ENCODE results near the gene ZNF565.
A peak's percentile ranks its signal among the peaks of the same experiment; 100 is the strongest.

The ZNF565 gene

DNA sequence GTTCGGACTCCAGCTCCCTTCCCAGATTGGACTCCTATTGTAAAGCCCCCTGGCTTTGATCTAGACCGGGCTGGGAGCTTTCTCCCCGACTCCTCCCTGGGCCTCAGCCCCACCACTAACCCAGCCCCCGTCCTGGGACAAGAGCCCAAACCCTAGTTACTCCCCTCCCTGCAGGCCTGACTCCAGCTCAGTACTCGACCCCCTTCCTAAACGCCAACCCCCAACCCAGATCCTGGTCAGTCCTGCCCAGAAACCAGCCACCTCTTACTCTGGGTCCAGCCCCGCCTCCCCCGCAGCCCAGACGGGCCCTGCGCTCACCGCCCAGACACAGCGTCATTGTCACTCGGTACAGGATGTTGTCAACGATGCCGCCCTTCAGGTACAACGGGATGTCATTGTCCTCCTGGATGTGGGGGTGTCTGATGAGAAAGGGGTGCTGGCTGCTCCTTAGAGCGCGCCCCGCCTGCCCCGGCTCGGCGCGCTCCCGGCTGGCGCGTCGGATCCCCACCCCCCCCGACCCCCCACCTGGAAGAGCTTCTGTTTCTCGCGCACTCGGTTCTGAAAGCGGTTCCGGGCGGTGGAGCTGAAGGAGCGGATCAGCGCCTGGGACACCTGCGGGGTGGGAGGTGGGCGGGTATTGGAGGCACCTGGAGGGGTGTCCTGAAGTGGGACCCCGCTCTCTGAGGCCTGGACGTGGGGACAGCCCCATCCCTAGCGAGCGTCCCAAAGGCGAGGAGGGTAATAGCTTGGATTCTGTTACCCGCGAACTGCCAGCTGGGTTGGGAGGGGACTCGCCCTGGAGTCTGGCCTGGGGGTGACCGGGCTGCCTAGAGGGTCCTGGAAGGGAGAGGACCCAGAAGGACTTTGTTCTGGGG, 63.1 kb downstream of the ZNF565 start:
- Mint-ChIP-seq H3K27me3 (no peaks in the 10 kb centered on the region), H3K4me1 (ENCODE audit: low read depth) (peaks cover 33% of the 10 kb centered on the region), H3K36me3 (ENCODE audit: low read depth) (peaks cover 63% of the 10 kb centered on the region), H3K27ac (no peak overlapping the region), H3K9me3 (no peaks in the 10 kb centered on the region), H3K4me3 (no peak overlapping the region)
- intact Hi-C loops (cut with micrococcal nuclease): no loop called here

DNA sequence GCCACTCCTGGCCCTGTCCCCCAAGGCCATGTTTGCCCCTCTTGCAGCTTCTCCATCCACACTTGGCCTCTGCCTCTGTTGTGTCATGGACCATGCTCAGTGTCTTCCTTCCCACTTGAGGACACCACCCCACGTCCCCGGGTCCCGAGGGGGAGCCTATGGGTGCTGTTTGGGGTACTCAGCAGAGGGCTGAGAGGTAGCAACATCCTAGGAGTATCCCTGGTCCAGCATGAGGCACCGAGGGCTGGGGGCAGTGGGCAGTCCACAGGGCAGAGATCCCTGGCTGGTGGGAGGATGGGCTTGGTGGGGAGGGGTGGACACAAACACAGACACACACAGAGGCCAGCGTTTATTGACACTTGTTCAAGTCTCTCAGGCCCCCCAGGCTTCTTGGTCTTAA, 63.9 kb downstream of the ZNF565 start:
- Mint-ChIP-seq H3K27ac (no peak overlapping the region), H3K36me3 (ENCODE audit: low read depth) (peaks cover 68% of the 10 kb centered on the region), H3K4me1 (ENCODE audit: low read depth) (peaks cover 36% of the 10 kb centered on the region), H3K4me3 (no peak overlapping the region), H3K9me3 (no peaks in the 10 kb centered on the region), H3K27me3 (no peaks in the 10 kb centered on the region)
- intact Hi-C loops (cut with micrococcal nuclease): no loop called here

- no peak overlapping the region for H3K27ac Mint-ChIP-seq
- intact Hi-C loops (cut with micrococcal nuclease): loop anchor here (10.0 kb wide), 1 partner anchor 65 kb away; the partner anchor contains the start of genes ZNF146 and ZNF565
- peaks cover 72% of the 10 kb centered on the region for H3K36me3 Mint-ChIP-seq (ENCODE audit: low read depth)
- H3K4me3 Mint-ChIP-seq: no peak overlapping the region
- peaks cover 36% of the 10 kb centered on the region for H3K4me1 Mint-ChIP-seq (ENCODE audit: low read depth)
- H3K9me3 Mint-ChIP-seq: no peaks in the 10 kb centered on the region
- H3K27me3 Mint-ChIP-seq: no peaks in the 10 kb centered on the region
Observed at GRCh38 chr19:36149673-36150406, 64.6 kb downstream of the ZNF565 start.

- Mint-ChIP-seq H3K36me3 (ENCODE audit: low read depth) (peaks cover 94% of the 10 kb centered on the region), H3K9me3 (no peaks in the 10 kb centered on the region), H3K4me3 (no peak overlapping the region), H3K27me3 (no peaks in the 10 kb centered on the region), H3K4me1 (ENCODE audit: low read depth) (peaks cover 38% of the 10 kb centered on the region), H3K27ac (no peak overlapping the region)
- intact Hi-C loops (cut with micrococcal nuclease): loop anchor here (10.0 kb wide), 1 partner anchor 70 kb away; the partner anchor contains the start of genes ZNF146 and ZNF565
Observed at GRCh38 chr19:36144624-36145023, 69.8 kb downstream of the ZNF565 start.

DNA sequence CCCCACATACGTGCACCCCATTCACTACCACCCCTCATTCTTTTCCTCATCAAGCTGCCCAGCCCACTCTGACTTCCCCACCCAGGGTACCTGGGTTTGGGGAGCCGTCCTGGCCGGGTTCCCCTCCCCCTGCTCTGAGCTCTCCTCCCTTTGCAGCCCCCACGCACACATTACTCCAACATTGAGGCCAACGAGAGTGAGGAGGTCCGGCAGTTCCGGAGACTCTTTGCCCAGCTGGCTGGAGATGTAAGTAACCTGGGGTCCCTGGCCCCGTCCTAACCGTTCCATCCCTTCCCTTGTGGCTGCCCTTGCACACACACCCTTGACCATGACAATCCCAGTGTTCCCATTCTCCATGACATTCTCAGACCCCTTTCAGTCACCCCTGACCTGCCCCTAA, 72.0 kb downstream of the ZNF565 start:
- H3K36me3 Mint-ChIP-seq (ENCODE audit: low read depth): peaks cover 76% of the 10 kb centered on the region
- no peak overlapping the region for H3K4me3 Mint-ChIP-seq
- H3K27ac Mint-ChIP-seq: peak overlapping the region; percentile 52
- peaks cover 27% of the 10 kb centered on the region for H3K4me1 Mint-ChIP-seq (ENCODE audit: low read depth)
- H3K9me3 Mint-ChIP-seq: no peaks in the 10 kb centered on the region
- H3K27me3 Mint-ChIP-seq: no peaks in the 10 kb centered on the region
- intact Hi-C loops (cut with micrococcal nuclease): loop anchor here (10.0 kb wide), 1 partner anchor 72 kb away; the partner anchor contains the start of genes ZNF146 and ZNF565

DNA sequence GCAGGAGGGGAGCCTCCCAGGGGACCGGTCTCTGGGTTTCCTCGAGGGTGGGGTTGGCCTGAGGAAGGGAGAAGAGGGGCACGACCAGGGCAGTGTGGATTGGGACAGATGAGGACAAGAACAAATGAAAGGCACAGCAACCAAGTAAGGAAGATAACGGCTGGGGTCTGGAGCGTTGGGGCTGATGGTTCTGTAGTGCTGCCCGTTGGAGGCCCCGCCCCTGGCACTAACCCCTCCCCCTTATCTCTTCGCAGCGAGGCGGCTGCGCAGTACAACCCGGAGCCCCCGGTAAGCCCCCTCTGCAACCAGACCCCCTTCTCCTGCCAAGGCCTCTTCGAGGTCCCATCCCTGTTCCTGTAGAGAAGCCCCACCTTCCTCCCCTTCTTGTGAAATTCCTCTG, 72.4 kb downstream of the ZNF565 start:
- Mint-ChIP-seq H3K36me3 (ENCODE audit: low read depth) (peaks cover 72% of the 10 kb centered on the region), H3K4me3 (no peak overlapping the region), H3K27ac (peak overlapping the region; percentile 94), H3K4me1 (ENCODE audit: low read depth) (peaks cover 32% of the 10 kb centered on the region), H3K27me3 (no peaks in the 10 kb centered on the region), H3K9me3 (no peaks in the 10 kb centered on the region)
- intact Hi-C loops (cut with micrococcal nuclease): loop anchor here (10.0 kb wide), 1 partner anchor 73 kb away; the partner anchor contains the start of genes ZNF146 and ZNF565

DNA sequence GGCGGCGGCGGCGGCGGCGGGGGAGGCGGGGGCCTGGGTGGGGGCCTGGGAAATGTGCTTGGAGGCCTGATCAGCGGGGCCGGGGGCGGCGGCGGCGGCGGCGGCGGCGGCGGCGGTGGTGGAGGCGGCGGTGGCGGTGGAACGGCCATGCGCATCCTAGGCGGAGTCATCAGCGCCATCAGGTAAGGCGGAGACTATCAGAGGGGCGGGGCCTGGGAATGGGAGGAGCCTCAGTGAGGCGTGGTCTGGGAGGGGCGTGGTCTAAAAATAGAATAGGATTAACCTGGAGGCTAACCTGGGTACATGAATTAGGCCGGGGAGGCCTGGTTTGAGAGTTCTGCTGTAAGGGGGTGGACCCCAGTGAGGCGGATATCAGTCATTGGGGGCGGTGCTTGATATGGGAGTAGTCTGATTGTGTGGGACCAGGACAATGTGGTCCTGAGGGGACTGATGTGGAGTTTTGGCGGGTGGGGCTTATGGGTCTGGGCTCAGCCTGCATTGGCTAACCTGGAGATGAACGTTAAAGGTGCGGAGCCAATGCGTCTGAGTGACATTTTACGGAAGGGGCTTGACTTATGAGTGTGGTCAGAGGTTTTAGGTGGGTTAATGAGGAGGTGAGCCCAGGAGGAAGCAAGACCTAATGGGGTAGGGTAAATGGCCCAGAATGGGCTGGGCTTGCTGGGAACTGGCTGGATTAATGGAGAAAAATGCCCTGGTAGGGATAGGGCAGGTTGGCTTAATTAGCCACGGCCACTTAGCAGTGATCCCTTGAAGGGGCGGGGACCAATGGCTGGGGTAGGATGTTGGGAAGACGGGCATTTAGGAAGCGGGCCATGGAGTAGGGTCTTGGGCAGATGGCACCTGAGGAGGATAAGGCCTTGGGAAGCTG, 73.2 kb downstream of the ZNF565 start:
- intact Hi-C loops (cut with micrococcal nuclease): loop anchor here (10.0 kb wide), 1 partner anchor 74 kb away; the partner anchor contains the start of genes ZNF146 and ZNF565
- Mint-ChIP-seq H3K27ac (peak overlapping the region; percentile 94), H3K4me3 (peak overlapping the region; percentile 98), H3K9me3 (no peaks in the 10 kb centered on the region), H3K4me1 (ENCODE audit: low read depth) (peaks cover 36% of the 10 kb centered on the region), H3K27me3 (no peaks in the 10 kb centered on the region), H3K36me3 (ENCODE audit: low read depth) (peaks cover 64% of the 10 kb centered on the region)

DNA sequence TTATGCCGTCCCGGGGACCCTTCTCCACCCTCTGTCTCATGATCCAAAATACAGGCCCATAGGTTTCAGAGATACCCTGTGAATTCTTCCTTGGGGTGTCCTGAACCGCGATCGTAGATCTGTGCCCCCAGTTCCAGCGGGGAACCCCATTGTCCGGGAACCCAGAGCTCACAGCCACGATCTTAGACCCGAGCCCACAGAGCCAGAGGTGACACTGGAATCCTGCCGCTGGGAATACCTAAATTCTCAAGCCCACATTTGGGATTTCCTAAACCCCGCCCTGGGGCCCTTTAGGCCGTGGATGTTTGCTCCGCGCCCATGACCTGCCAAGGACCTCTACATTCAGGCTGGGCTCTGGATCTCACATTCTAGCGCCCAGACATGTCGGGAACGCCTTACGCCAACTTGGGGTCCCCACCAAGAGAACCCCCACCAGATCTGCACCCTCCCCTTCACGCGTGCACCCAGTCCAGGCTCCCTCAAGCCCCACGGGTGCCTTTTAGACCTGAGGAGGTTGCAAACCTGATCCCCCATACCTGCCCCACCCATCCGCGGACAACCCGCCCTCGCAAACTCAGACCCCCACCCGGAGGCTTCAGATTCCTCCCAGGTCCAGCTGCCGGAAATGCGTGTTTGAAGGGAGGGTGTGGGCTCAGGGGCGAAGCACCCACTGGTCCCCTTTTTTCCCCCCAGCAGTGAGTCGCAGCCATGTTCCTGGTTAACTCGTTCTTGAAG, 74.0 kb downstream of the ZNF565 start:
- H3K4me3 Mint-ChIP-seq: peak overlapping the region; percentile 98
- peaks cover 2% of the 10 kb centered on the region for H3K27me3 Mint-ChIP-seq
- intact Hi-C loops (cut with micrococcal nuclease): loop anchor here (10.0 kb wide), 1 partner anchor 74 kb away; the partner anchor contains the start of genes ZNF146 and ZNF565

DNA sequence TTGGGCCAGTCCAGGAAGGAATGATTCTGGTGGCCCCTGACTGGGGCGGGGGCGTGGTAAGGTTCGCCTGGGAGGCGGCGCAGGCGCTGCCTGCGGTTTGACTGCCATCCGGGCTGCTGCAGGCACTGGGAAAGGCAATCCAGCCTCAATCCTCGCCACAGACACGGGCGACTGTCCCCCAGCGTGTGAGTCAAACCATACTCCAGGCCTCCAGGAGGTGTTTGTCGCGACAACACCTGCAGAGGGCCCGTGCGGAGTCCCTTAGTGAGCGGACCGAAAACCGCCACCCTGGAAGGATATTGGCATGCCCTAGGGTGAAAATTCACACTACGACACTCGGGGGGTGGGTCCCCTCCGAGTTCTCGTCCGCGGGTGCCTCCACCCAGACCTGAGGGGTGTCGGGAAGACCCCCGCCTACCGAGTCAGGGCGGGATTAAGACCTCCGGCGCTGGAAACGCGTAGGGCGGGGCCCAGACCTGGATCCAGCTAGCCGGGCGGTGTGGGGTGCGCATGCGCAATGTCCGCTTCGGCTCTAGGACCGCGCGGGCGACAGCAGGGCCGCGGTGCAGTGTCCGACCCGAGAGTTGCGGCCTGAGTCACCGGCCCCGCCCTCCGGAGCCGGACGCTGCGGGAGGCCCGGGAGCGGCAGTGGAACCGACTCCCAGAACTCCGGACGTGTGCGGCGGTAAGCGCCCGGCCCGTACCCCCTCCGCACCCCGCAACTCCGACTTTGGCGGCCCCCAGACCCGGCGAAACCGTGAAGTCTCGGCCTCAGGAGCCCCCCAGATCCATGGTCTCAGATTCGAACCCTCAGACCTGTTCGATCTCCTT, 74.8 kb downstream of the ZNF565 start, which contains the start of gene CAPNS1:
CAPNS1 (plus strand) TSS at position 594 of the 831 bp plus-strand sequence. CDS start 946 bp downstream, outside the sequence.
- Mint-ChIP-seq H3K27ac (peak within 1 kb of the TSS; percentile 94), H3K9me3 (no peaks in the 10 kb centered on the region), H3K36me3 (ENCODE audit: low read depth) (peaks cover 48% of the 10 kb centered on the region), H3K27me3 (peaks cover 6% of the 10 kb centered on the region), H3K4me3 (peak within 1 kb of the TSS; percentile 98), H3K4me1 (ENCODE audit: low read depth) (peaks cover 39% of the 10 kb centered on the region)
- intact Hi-C loops (cut with micrococcal nuclease): loop anchor here (1.0 to 10.0 kb wide), 2 partner anchors 11 to 75 kb away; partner anchors contain the start of genes ZNF146 and ZNF565

More for the DNA sequence above, 74.0 kb downstream of the ZNF565 start:
- Mint-ChIP-seq H3K4me1 (ENCODE audit: low read depth) (peaks cover 34% of the 10 kb centered on the region), H3K36me3 (ENCODE audit: low read depth) (peaks cover 56% of the 10 kb centered on the region), H3K9me3 (no peaks in the 10 kb centered on the region), H3K27ac (peak overlapping the region; percentile 94)

- H3K4me1 Mint-ChIP-seq (ENCODE audit: low read depth): peaks cover 39% of the 10 kb centered on the region
- H3K36me3 Mint-ChIP-seq (ENCODE audit: low read depth): peaks cover 42% of the 10 kb centered on the region
- peaks cover 6% of the 10 kb centered on the region for H3K27me3 Mint-ChIP-seq
- H3K9me3 Mint-ChIP-seq: no peaks in the 10 kb centered on the region
- intact Hi-C loops (cut with micrococcal nuclease): loop anchor here (1.0 kb wide), 1 partner anchor 11 kb away; no protein-coding TSS in a partner anchor
- H3K27ac Mint-ChIP-seq: peak overlapping the region; percentile 94
- peak overlapping the region; percentile 98 for H3K4me3 Mint-ChIP-seq
Observed at GRCh38 chr19:36139120-36139472, 75.4 kb downstream of the ZNF565 start.

- Mint-ChIP-seq H3K4me1 (ENCODE audit: low read depth) (peaks cover 38% of the 10 kb centered on the region), H3K36me3 (ENCODE audit: low read depth) (peaks cover 27% of the 10 kb centered on the region), H3K4me3 (no peak overlapping the region), H3K27me3 (peaks cover 6% of the 10 kb centered on the region), H3K9me3 (no peaks in the 10 kb centered on the region), H3K27ac (peak overlapping the region; percentile 42)
- intact Hi-C loops (cut with micrococcal nuclease): no loop called here
Observed at GRCh38 chr19:36136964-36137686, 77.3 kb downstream of the ZNF565 start.

Measured in dendritic cell treated with granulocyte-macrophage colony-stimulating factor and Interleukin-4, amounts not matched to agents 40 ng/mL and 50 ng/mL, for 4 days (primary cell).